CD14-positive monocyte (primary cell): ENCODE results near the gene CYP4F2. TPM values are rescaled to one million over a fixed set of nuclear protein-coding genes. Genes with fewer than 3 reads are reported as not detected.
"Not testable (repeated sequence)": the region's sequence is repeated elsewhere in the genome, so short reads cannot be mapped to it uniquely, and the experiment has no call there.

Experiments used
- DNase-seq, 3 donors: peaks; one replicate each; pipeline ENCODE4 v3.0.0-alpha.2; 2011 to 2022
- H2AFZ ChIP-seq: 2 replicates; pipeline ENCODE4 v1.6.0; 2012; ENCODE audit warnings: mild to moderate bottlenecking, low read depth, low read length, inconsistent platforms; ENCODE audit not compliant: insufficient read depth, poor library complexity, severe bottlenecking
- H3K27ac ChIP-seq, 2 donors: 1 replicate in 1 of 2; 2 replicates in 1 of 2; pipeline ENCODE4 v1.5.1; 2012 to 2013; ENCODE audit warnings: low read length in 2 of 2, control low read depth in 1 of 2, inconsistent platforms in 1 of 2, low read depth in 1 of 2, mild to moderate bottlenecking in 1 of 2
- H3K27me3 ChIP-seq, 2 donors: one replicate each; pipeline versions ENCODE4 v1.6.0 to v1.6.1; 2011 to 2013; ENCODE audit warnings: low read length in 2 of 2; ENCODE audit not compliant: control insufficient read depth in 2 of 2, insufficient read depth in 2 of 2
- H3K36me3 ChIP-seq, 2 donors: replicated peaks in 1 of 2; 1 replicate in 1 of 2; 2 replicates in 1 of 2; pipeline versions ENCODE4 v1.5.1 to v1.6.1; 2012 to 2013; ENCODE audit warnings: low read length in 2 of 2, control low read depth in 1 of 2, inconsistent platforms in 1 of 2, mild to moderate bottlenecking in 1 of 2; ENCODE audit not compliant: insufficient read depth in 2 of 2, control insufficient read depth in 1 of 2
- H3K4me1 ChIP-seq, 2 donors: 1 replicate in 1 of 2; 2 replicates in 1 of 2; pipeline versions ENCODE4 v1.5.1 to v1.6.1; 2012 to 2013; ENCODE audit warnings: low read length in 2 of 2, control low read depth in 1 of 2, inconsistent platforms in 1 of 2, mild to moderate bottlenecking in 1 of 2, moderate library complexity in 1 of 2; ENCODE audit not compliant: insufficient read depth in 2 of 2, control insufficient read depth in 1 of 2
- H3K4me2 ChIP-seq: replicated peaks from 2 replicates; pipeline ENCODE3; 2012; ENCODE audit warnings: low read length, moderate library complexity, mild to moderate bottlenecking; ENCODE audit not compliant: poor library complexity, severe bottlenecking; ENCODE audit errors: extremely low read depth
- H3K4me3 ChIP-seq, 3 experiments: fragments of 200-600 bp in 1 of 3; sonication (generic) in 1 of 3; replicated peaks in 1 of 3; 1 replicate in 2 of 3; 2 replicates in 1 of 3; pipeline ENCODE4 v1.5.1; 2011 to 2013; ENCODE audit warnings: low read length in 3 of 3, mild to moderate bottlenecking in 3 of 3, control low read depth in 2 of 3, low read depth in 2 of 3, inconsistent platforms in 1 of 3, moderate library complexity in 1 of 3
- H3K79me2 ChIP-seq: 2 replicates; pipeline ENCODE4 v1.6.0; 2012; ENCODE audit warnings: mild to moderate bottlenecking, control low read depth, inconsistent platforms, low read length, moderate library complexity; ENCODE audit not compliant: insufficient read depth
- H3K9ac ChIP-seq: 2 replicates; pipeline ENCODE4 v1.6.0; 2017; ENCODE audit warnings: low read length, mild to moderate bottlenecking; ENCODE audit not compliant: insufficient read depth, poor library complexity, severe bottlenecking
- H3K9me3 ChIP-seq, 2 donors: replicated peaks in 1 of 2; 1 replicate in 1 of 2; 2 replicates in 1 of 2; pipeline versions ENCODE4 v1.5.1 to v1.6.1; 2012 to 2013; ENCODE audit warnings: low read length in 2 of 2, control low read depth in 1 of 2; ENCODE audit not compliant: control insufficient read depth in 1 of 2, insufficient read depth in 1 of 2
- H4K20me1 ChIP-seq: 2 replicates; pipeline ENCODE4 v1.6.0; 2012; ENCODE audit warnings: mild to moderate bottlenecking, low read length, control low read depth, moderate library complexity; ENCODE audit not compliant: insufficient read depth
- H3K27ac Mint-ChIP-seq, 7 donors: one replicate each; pipeline ENCODE4 v1.8.0; 2020; ENCODE audit warnings: mild to moderate bottlenecking in 7 of 7, mixed read lengths in 7 of 7, moderate library complexity in 6 of 7, inconsistent platforms in 2 of 7
- H3K27me3 Mint-ChIP-seq, 3 donors: one replicate each; pipeline ENCODE4 v1.8.0; 2021 to 2022; ENCODE audit warnings: low read depth in 3 of 3, mild to moderate bottlenecking in 3 of 3, mixed read lengths in 3 of 3, moderate library complexity in 3 of 3, inconsistent platforms in 1 of 3
- H3K36me3 Mint-ChIP-seq, 2 donors: one replicate each; pipeline ENCODE4 v1.8.0; 2020; ENCODE audit warnings: mixed read lengths in 2 of 2, inconsistent platforms in 1 of 2, mild to moderate bottlenecking in 1 of 2
- H3K4me1 Mint-ChIP-seq: one replicate; pipeline ENCODE4 v1.8.0; 2020; ENCODE audit warnings: mild to moderate bottlenecking, mixed read lengths
- H3K4me3 Mint-ChIP-seq, 2 donors: one replicate each; pipeline ENCODE4 v1.8.0; 2020; ENCODE audit warnings: mild to moderate bottlenecking in 2 of 2, mixed read lengths in 2 of 2, moderate library complexity in 1 of 2
- H3K9me3 Mint-ChIP-seq, 7 donors: one replicate each; pipeline ENCODE4 v1.8.0; 2020 to 2022; ENCODE audit warnings: mixed read lengths in 7 of 7, mild to moderate bottlenecking in 6 of 7, moderate library complexity in 6 of 7, inconsistent platforms in 2 of 7
- WGBS: methylation state at CpG from one replicate; pipeline ENCODE4 v1.1.5; 2013; ENCODE audit warnings: missing lambda C conversion rate; ENCODE audit not compliant: insufficient coverage; 5-methylcytosine and 5-hydroxymethylcytosine counted together
- intact Hi-C, 2 donors: fragments of 100-400 bp; cut with micrococcal nuclease; formaldehyde crosslinking; loops; one replicate each; pipeline versions ENCODE4 v1.15.0 to v1.15.1; 2023
- polyA plus RNA-seq, 3 donors: library from polyadenylated mRNA; depleted of rRNA in 1 of 3; unstranded in 2 of 3; stranded (reverse) in 1 of 3; fragments of 300-500 nt in 2 of 3; fragments of >200 nt in 1 of 3; fragmentation: Illumina TruSeq in 2 of 3; gene quantifications; 1 replicate in 2 of 3; 2 replicates in 1 of 3; pipeline ENCODE4 v1.2.3, GENCODE V29; 2012 to 2021
- TF ChIP-seq, protein P1 (sequence below): fragments of 200-600 bp; IDR thresholded peaks from one replicate; pipeline ENCODE4 v1.8.0; 2022; ENCODE audit warnings: antibody characterized with exemption, mild to moderate bottlenecking

Gene CYP4F2
- polyA plus RNA-seq, 3 donors, result not detected

DNA sequence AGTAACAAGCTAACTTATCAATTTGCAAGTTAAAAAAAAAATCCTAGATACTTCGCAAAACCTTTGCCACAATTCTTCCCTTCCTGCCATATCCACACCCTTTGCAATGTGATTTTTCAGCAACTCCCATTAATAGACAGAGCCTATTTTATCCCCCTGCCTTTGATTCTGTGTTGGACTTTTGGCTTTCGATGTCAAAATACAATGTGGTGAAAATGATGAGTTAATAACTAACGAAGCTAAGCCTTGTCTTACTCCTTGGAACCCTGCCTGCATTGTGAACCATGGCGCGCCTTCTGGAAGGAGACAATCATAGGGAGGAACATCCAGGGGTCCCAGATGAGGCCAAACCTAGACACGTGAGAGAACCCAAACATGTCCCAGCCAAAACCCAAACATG is 6.4 kb downstream of the CYP4F2 start:
- H3K27me3 Mint-ChIP-seq, result no peaks in the 10 kb centered on the region
- no peak for DNase-seq
- peaks cover 0 to 3% (median 0%) of the 10 kb centered on the region in 7 donors for H3K9me3 Mint-ChIP-seq
- no peak overlapping the region for H2AFZ ChIP-seq
- no peak overlapping the region for H3K4me3 ChIP-seq
- intact Hi-C loops, result no loop called here
- no peaks in the 10 kb centered on the region for H3K36me3 ChIP-seq
- no peak overlapping the region for H3K4me2 ChIP-seq
- no peaks in the 10 kb centered on the region for H3K36me3 Mint-ChIP-seq
- no peaks in the 10 kb centered on the region for H3K4me1 Mint-ChIP-seq
- no peaks in the 10 kb centered on the region for H3K79me2 ChIP-seq
- no peaks in the 10 kb centered on the region for H4K20me1 ChIP-seq
- no peak overlapping the region for H3K4me3 Mint-ChIP-seq
- H3K9ac ChIP-seq, result no peak overlapping the region
- no peak overlapping the region for H3K27ac ChIP-seq
- no peaks in the 10 kb centered on the region for H3K4me1 ChIP-seq
- TF ChIP-seq, protein P1, sequence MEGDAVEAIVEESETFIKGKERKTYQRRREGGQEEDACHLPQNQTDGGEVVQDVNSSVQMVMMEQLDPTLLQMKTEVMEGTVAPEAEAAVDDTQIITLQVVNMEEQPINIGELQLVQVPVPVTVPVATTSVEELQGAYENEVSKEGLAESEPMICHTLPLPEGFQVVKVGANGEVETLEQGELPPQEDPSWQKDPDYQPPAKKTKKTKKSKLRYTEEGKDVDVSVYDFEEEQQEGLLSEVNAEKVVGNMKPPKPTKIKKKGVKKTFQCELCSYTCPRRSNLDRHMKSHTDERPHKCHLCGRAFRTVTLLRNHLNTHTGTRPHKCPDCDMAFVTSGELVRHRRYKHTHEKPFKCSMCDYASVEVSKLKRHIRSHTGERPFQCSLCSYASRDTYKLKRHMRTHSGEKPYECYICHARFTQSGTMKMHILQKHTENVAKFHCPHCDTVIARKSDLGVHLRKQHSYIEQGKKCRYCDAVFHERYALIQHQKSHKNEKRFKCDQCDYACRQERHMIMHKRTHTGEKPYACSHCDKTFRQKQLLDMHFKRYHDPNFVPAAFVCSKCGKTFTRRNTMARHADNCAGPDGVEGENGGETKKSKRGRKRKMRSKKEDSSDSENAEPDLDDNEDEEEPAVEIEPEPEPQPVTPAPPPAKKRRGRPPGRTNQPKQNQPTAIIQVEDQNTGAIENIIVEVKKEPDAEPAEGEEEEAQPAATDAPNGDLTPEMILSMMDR, result no peak
- no peaks in the 10 kb centered on the region for H3K27me3 ChIP-seq
- 82% methylated on average over 5 of the region's 6 CpGs for WGBS
- H3K27ac Mint-ChIP-seq, result no peak overlapping the region
- no peaks in the 10 kb centered on the region for H3K9me3 ChIP-seq

GRCh38 chr19:15889339-15889738 is 8.5 kb downstream of the CYP4F2 start:
- H3K4me1 Mint-ChIP-seq, H3K27ac Mint-ChIP-seq, H3K27me3 Mint-ChIP-seq, H2AFZ ChIP-seq, H3K9ac ChIP-seq, H3K9me3 ChIP-seq, H3K27me3 ChIP-seq, H3K4me3 ChIP-seq, H3K4me3 Mint-ChIP-seq, H4K20me1 ChIP-seq, H3K9me3 Mint-ChIP-seq, H3K79me2 ChIP-seq, H3K27ac ChIP-seq, intact Hi-C loops, H3K4me1 ChIP-seq, H3K36me3 Mint-ChIP-seq, H3K4me2 ChIP-seq, DNase-seq, H3K36me3 ChIP-seq: not testable (repeated sequence)
- 100% methylated on average over 1 of the region's 9 CpGs for WGBS
